ENCODE results near the gene DNAJC7. TPM values are rescaled to one million over a fixed set of nuclear protein-coding genes. Genes with fewer than 3 reads are reported as not detected.
A peak's percentile ranks its signal among the peaks of the same experiment; 100 is the strongest.

The DNAJC7 gene
- total and polyA plus RNA-seq, 8 donors = 12.3 to 161 (median 70.6) TPM

- Histone ChIP-seq H3K9me3 (no peaks in the 10 kb centered on the region), H3K27me3 (peaks cover 0 to 26% (median 9%) of the 10 kb centered on the region in 3 donors), H3K4me1 (peaks cover 0 to 11% (median 7%) of the 10 kb centered on the region in 4 donors), H3K27ac (no peak overlapping the region), H3K4me3 (no peak overlapping the region), H3K36me3 (peaks cover 0 to 7% (median 3%) of the 10 kb centered on the region in 4 donors)
- no peak for DNase-seq
- intact Hi-C loops (cut with DNase I; ENCODE audit: low total_unique reads) = no loop called here
- TF ChIP-seq POLR2AphosphoS5 (IDR thresholded peaks at IDR 0.05) (no peak), POLR2A (IDR thresholded peaks at IDR 0.05) (no peak), EP300 (IDR thresholded peaks at IDR 0.05) (no peak), CTCF (IDR thresholded peaks at IDR 0.05) (no peak)
Observed at GRCh38 chr17:42041619-42042018, 24.4 kb upstream of the DNAJC7 start.

- 93 to 98% (median 95%) methylated on average over 6 to 10 of the region's 10 CpGs for WGBS, 5 donors
- intact Hi-C loops (cut with DNase I; ENCODE audit: low total_unique reads) = no loop called here
Observed at GRCh38 chr17:42040818-42041217, 23.6 kb upstream of the DNAJC7 start.

GRCh38 chr17:42039794-42040763 lies 22.8 kb upstream of the DNAJC7 start:
- peaks cover 0 to 26% (median 9%) of the 10 kb centered on the region in 3 donors for H3K27me3 ChIP-seq
- no peaks in the 10 kb centered on the region for H3K9me3 ChIP-seq
- DNase-seq = peak in 1 of 2 donors; percentile 40
- intact Hi-C loops (cut with DNase I; ENCODE audit: low total_unique reads) = no loop called here
- H3K27ac ChIP-seq = no peak overlapping the region
- 32 to 91% (median 46%) methylated on average over 4 to 77 of the region's 77 CpGs for WGBS, 5 donors
- H3K36me3 ChIP-seq = peaks cover 0 to 7% (median 3%) of the 10 kb centered on the region in 4 donors
- TF ChIP-seq POLR2AphosphoS5 (IDR thresholded peaks at IDR 0.05) = no peak
- TF ChIP-seq POLR2A (IDR thresholded peaks at IDR 0.05) = no peak
- TF ChIP-seq CTCF (IDR thresholded peaks at IDR 0.05) = no peak
- TF ChIP-seq EP300 (IDR thresholded peaks at IDR 0.05) = no peak
- H3K4me3 ChIP-seq = peak overlapping the region in 3 of 4 donors; percentile 16 to 21 (median 21)
- peaks cover 0 to 11% (median 7%) of the 10 kb centered on the region in 4 donors for H3K4me1 ChIP-seq

More at GRCh38 chr17:42040818-42041217, 23.6 kb upstream of the DNAJC7 start:
- H3K27me3 ChIP-seq = peaks cover 0 to 26% (median 9%) of the 10 kb centered on the region in 3 donors
- H3K4me3 ChIP-seq = no peak overlapping the region
- H3K4me1 ChIP-seq = peaks cover 0 to 11% (median 7%) of the 10 kb centered on the region in 4 donors
- DNase-seq = no peak
- no peaks in the 10 kb centered on the region for H3K9me3 ChIP-seq
- H3K36me3 ChIP-seq = peaks cover 0 to 7% (median 3%) of the 10 kb centered on the region in 4 donors
- no peak for TF ChIP-seq POLR2A (IDR thresholded peaks at IDR 0.05)
- TF ChIP-seq POLR2AphosphoS5 (IDR thresholded peaks at IDR 0.05) = no peak
- TF ChIP-seq CTCF (IDR thresholded peaks at IDR 0.05) = no peak
- TF ChIP-seq EP300 (IDR thresholded peaks at IDR 0.05) = no peak
- no peak overlapping the region for H3K27ac ChIP-seq

- Histone ChIP-seq H3K36me3 (peaks cover 0 to 7% (median 3%) of the 10 kb centered on the region in 4 donors), H3K4me1 (peaks cover 0 to 11% (median 7%) of the 10 kb centered on the region in 4 donors), H3K27me3 (peaks cover 0 to 26% (median 9%) of the 10 kb centered on the region in 3 donors), H3K27ac (no peak overlapping the region), H3K9me3 (no peaks in the 10 kb centered on the region), H3K4me3 (no peak overlapping the region)
- intact Hi-C loops (cut with DNase I; ENCODE audit: low total_unique reads) = no loop called here
- WGBS, 5 donors = 68 to 76% (median 69%) methylated on average over 5 of the region's 5 CpGs
- no peak for DNase-seq
- TF ChIP-seq CTCF (IDR thresholded peaks at IDR 0.05) = no peak
- no peak for TF ChIP-seq POLR2A (IDR thresholded peaks at IDR 0.05)
- TF ChIP-seq POLR2AphosphoS5 (IDR thresholded peaks at IDR 0.05) = no peak
- TF ChIP-seq EP300 (IDR thresholded peaks at IDR 0.05) = no peak
Observed at GRCh38 chr17:42038221-42038973, 21.2 kb upstream of the DNAJC7 start.

Measured in stomach (tissue), 9 donors.